T-cell (primary cell): ENCODE data around the gene COL1A1. TPM values are rescaled to one million over a fixed set of nuclear protein-coding genes. Genes with fewer than 3 reads are reported as not detected.

Experiments
- ATAC-seq, 4 experiments: fragments of 200-7000 bp in 3 of 4; fragments of 150-1000 bp in 1 of 4; cut with Tn5 transposase; replicated peaks in 1 of 4; 1 replicate in 3 of 4; 2 replicates in 1 of 4; pipeline ENCODE4 v1.10.0; 2021; ENCODE audit warnings: moderate library complexity in 3 of 4, mild to moderate bottlenecking in 2 of 4, moderate number of reproducible peaks in 1 of 4
- CTCF ChIA-PET, 2 donors: fragments of 300-600 bp; sonication (Branson Sonifier 250); formaldehyde crosslinking; loops; one replicate each; lab custom pipeline; 2022; ENCODE audit warnings: antibody characterized with exemption in 2 of 2; lab: Charles Lee
- POLR2A ChIA-PET, 2 donors: fragments of 300-600 bp; sonication (Branson Sonifier 250); formaldehyde crosslinking; loops; one replicate each; lab custom pipeline; 2022; ENCODE audit warnings: antibody characterized with exemption in 2 of 2; lab: Charles Lee
- DNase-seq, 35 experiments: peaks; one replicate each; pipeline versions ENCODE4 v3.0.0 to v3.0.0-alpha.2; 2013 to 2023
- H3K27ac ChIP-seq: one replicate; pipeline ENCODE4 v1.5.1; 2013; ENCODE audit warnings: low read length
- H3K27me3 ChIP-seq, 2 experiments: replicated peaks in 1 of 2; 1 replicate in 1 of 2; 2 replicates in 1 of 2; pipeline versions ENCODE4 v1.6.1 to v1.7.0; 2013; ENCODE audit warnings: low read length in 1 of 2, mixed read lengths in 1 of 2; ENCODE audit not compliant: control insufficient read depth in 2 of 2, insufficient read depth in 2 of 2; ENCODE audit errors: extremely low read depth in 1 of 2
- H3K36me3 ChIP-seq, 2 donors: 1 replicate in 1 of 2; 2 replicates in 1 of 2; pipeline versions ENCODE4 v1.6.1 to v1.7.0; 2013; ENCODE audit warnings: low read length in 1 of 2; ENCODE audit not compliant: control insufficient read depth in 2 of 2, insufficient read depth in 1 of 2; ENCODE audit errors: extremely low read depth in 1 of 2
- H3K4me1 ChIP-seq, 2 experiments: 1 replicate in 1 of 2; 2 replicates in 1 of 2; pipeline versions ENCODE4 v1.6.1 to v1.7.0; 2013; ENCODE audit warnings: low read length in 2 of 2, mixed read lengths in 1 of 2; ENCODE audit not compliant: insufficient read depth in 2 of 2, control insufficient read depth in 1 of 2; ENCODE audit errors: extremely low read depth in 1 of 2
- H3K4me3 ChIP-seq, 2 donors: 1 replicate in 1 of 2; 2 replicates in 1 of 2; pipeline versions ENCODE4 v1.5.1 to v1.7.0; 2013; ENCODE audit warnings: mild to moderate bottlenecking in 2 of 2, low read length in 1 of 2, moderate library complexity in 1 of 2; ENCODE audit not compliant: control insufficient read depth in 1 of 2; ENCODE audit errors: extremely low read depth in 1 of 2
- H3K9me3 ChIP-seq: 2 replicates; pipeline ENCODE4 v1.7.0; 2013
- H3K27ac Mint-ChIP-seq, 2 donors: one replicate each; pipeline ENCODE4 v1.8.0; 2020 to 2021; ENCODE audit warnings: mild to moderate bottlenecking in 2 of 2, mixed read lengths in 2 of 2
- H3K27me3 Mint-ChIP-seq, 2 donors: one replicate each; pipeline ENCODE4 v1.8.0; 2021 to 2022; ENCODE audit warnings: mixed read lengths in 2 of 2
- H3K36me3 Mint-ChIP-seq: one replicate; pipeline ENCODE4 v1.8.0; 2021; ENCODE audit warnings: mixed read lengths
- H3K4me1 Mint-ChIP-seq, 3 donors: one replicate each; pipeline ENCODE4 v1.8.0; 2020 to 2022; ENCODE audit warnings: mixed read lengths in 3 of 3, mild to moderate bottlenecking in 1 of 3
- H3K4me3 Mint-ChIP-seq, 3 donors: one replicate each; pipeline ENCODE4 v1.8.0; 2020 to 2022; ENCODE audit warnings: mild to moderate bottlenecking in 3 of 3, mixed read lengths in 3 of 3, moderate library complexity in 3 of 3
- H3K9me3 Mint-ChIP-seq, 3 donors: one replicate each; pipeline ENCODE4 v1.8.0; 2020 to 2022; ENCODE audit warnings: mixed read lengths in 3 of 3
- WGBS: methylation state at CpG from one replicate; pipeline ENCODE4 v1.1.5; 2013; ENCODE audit warnings: missing lambda C conversion rate; ENCODE audit not compliant: insufficient coverage; 5-methylcytosine and 5-hydroxymethylcytosine counted together
- total RNA-seq, 35 experiments: library from RNA in 6 of 35; stranded (reverse) in 6 of 35; fragments of 120-200 nt in 1 of 35; gene quantifications; one replicate each; pipeline versions ENCODE4 v1.2.1 to v1.2.4 and lab custom pipeline; 2013 to 2026

Gene COL1A1
- total RNA-seq, 5 donors from 2014 or later (not counting 1 experiment from before 2014, with no cell fraction given) = 4.1 to 21.0 (median 6.6) TPM

GRCh38 chr17:50177983-50178834 lies 23.2 kb downstream of the COL1A1 start:
- ATAC-seq (peak; percentile 78 to 88 (median 85)), DNase-seq (peak in 24 of 35 experiments; percentile 13 to 61 (median 28))
- no peaks in the 10 kb centered on the region for H3K27me3 Mint-ChIP-seq
- H3K4me3 Mint-ChIP-seq = peak overlapping the region; percentile 34 to 58 (median 53)
- no peak overlapping the region for H3K27ac Mint-ChIP-seq
- WGBS = 45% methylated on average over 20 of the region's 22 CpGs
- ChIA-PET POLR2A (no interaction called here), CTCF (interaction anchor here in 1 of 2 donors (0.5 to 1.1 kb wide), 2 partner anchors 37 to 138 kb away, joined by 3 read pairs; no protein-coding TSS in a partner anchor)
- no peaks in the 10 kb centered on the region for H3K9me3 ChIP-seq
- H3K9me3 Mint-ChIP-seq = no peaks in the 10 kb centered on the region
- no peaks in the 10 kb centered on the region for H3K36me3 ChIP-seq
- peaks cover 0 to 18% of the 10 kb centered on the region in 2 experiments for H3K27me3 ChIP-seq
- H3K4me1 ChIP-seq = peaks cover 0 to 9% of the 10 kb centered on the region in 2 experiments
- no peak overlapping the region for H3K4me3 ChIP-seq
- no peak overlapping the region for H3K27ac ChIP-seq
- H3K4me1 Mint-ChIP-seq = peaks cover 9 to 23% (median 16%) of the 10 kb centered on the region in 3 donors
- no peaks in the 10 kb centered on the region for H3K36me3 Mint-ChIP-seq

DNA sequence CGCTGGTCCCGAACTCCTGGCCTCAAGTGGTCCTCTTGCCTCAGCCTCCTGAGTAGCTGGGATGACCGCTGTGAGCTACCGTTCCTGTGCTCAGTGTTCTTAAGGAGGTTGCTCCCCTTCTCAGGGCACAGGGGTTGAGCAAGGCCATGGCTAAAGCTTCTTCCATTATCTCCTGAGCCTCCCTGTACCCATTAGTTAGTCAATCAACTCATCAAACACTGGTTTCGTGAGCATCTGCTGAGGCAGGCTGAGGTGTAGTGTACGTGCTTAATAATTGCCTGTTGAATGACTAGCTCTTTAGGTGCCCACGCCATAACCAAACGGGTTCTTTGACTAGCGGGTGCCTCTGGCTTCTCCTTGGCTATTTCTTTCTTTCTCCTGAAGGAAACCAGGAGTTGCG lies 24.0 kb downstream of the COL1A1 start:
- Histone ChIP-seq H3K36me3 (no peaks in the 10 kb centered on the region), H3K27me3 (peaks cover 0 to 17% of the 10 kb centered on the region in 2 experiments), H3K4me3 (no peak overlapping the region), H3K9me3 (no peaks in the 10 kb centered on the region), H3K27ac (no peak overlapping the region), H3K4me1 (peaks cover 0 to 9% of the 10 kb centered on the region in 2 experiments)
- H3K4me1 Mint-ChIP-seq = peaks cover 9 to 16% (median 11%) of the 10 kb centered on the region in 3 donors
- no peaks in the 10 kb centered on the region for H3K9me3 Mint-ChIP-seq
- no peaks in the 10 kb centered on the region for H3K27me3 Mint-ChIP-seq
- no peak for ATAC-seq
- ChIA-PET CTCF (interaction anchor here in 1 of 2 donors (0.5 to 1.1 kb wide), 2 partner anchors 38 to 139 kb away, joined by 3 read pairs; no protein-coding TSS in a partner anchor), POLR2A (no interaction called here)
- no peak overlapping the region for H3K27ac Mint-ChIP-seq
- no peak overlapping the region for H3K4me3 Mint-ChIP-seq
- WGBS = 94% methylated on average over 4 of the region's 10 CpGs
- DNase-seq = no peak
- no peaks in the 10 kb centered on the region for H3K36me3 Mint-ChIP-seq

GRCh38 chr17:50176559-50177357 lies 24.7 kb downstream of the COL1A1 start:
- Histone ChIP-seq H3K9me3 (no peaks in the 10 kb centered on the region), H3K4me1 (peaks cover 0 to 9% of the 10 kb centered on the region in 2 experiments), H3K4me3 (no peak overlapping the region), H3K36me3 (no peaks in the 10 kb centered on the region), H3K27ac (no peak overlapping the region), H3K27me3 (peaks cover 0 to 13% of the 10 kb centered on the region in 2 experiments)
- CTCF ChIA-PET = interaction anchor here (0.7 to 1.1 kb wide), 2 partner anchors 39 to 1975 kb away, joined by 3 to 4 read pairs; no protein-coding TSS in a partner anchor
- Mint-ChIP-seq H3K4me1 (peaks cover 9% of the 10 kb centered on the region in 3 donors), H3K27ac (no peak overlapping the region), H3K27me3 (no peaks in the 10 kb centered on the region), H3K9me3 (no peaks in the 10 kb centered on the region), H3K4me3 (no peak overlapping the region), H3K36me3 (no peaks in the 10 kb centered on the region)
- no peak for ATAC-seq
- WGBS = 85% methylated on average over 17 of the region's 20 CpGs
- DNase-seq = no peak
- POLR2A ChIA-PET = no interaction called here

GRCh38 chr17:50175035-50175807 lies 26.2 kb downstream of the COL1A1 start:
- 96% methylated on average over 13 of the region's 16 CpGs for WGBS
- Histone ChIP-seq H3K27me3 (peaks cover 0 to 13% of the 10 kb centered on the region in 2 experiments), H3K27ac (no peak overlapping the region), H3K4me1 (peaks cover 0 to 9% of the 10 kb centered on the region in 2 experiments), H3K36me3 (no peaks in the 10 kb centered on the region), H3K4me3 (no peak overlapping the region), H3K9me3 (no peaks in the 10 kb centered on the region)
- ATAC-seq (no peak), DNase-seq (no peak)
- CTCF ChIA-PET = interaction anchor here in 1 of 2 donors (0.6 kb wide), 1 partner anchor 25 kb away, joined by 3 read pairs; no protein-coding TSS in a partner anchor
- H3K9me3 Mint-ChIP-seq = no peaks in the 10 kb centered on the region
- no peak overlapping the region for H3K27ac Mint-ChIP-seq
- H3K4me1 Mint-ChIP-seq = peaks cover 9 to 11% (median 10%) of the 10 kb centered on the region in 3 donors
- H3K4me3 Mint-ChIP-seq = no peak overlapping the region
- POLR2A ChIA-PET = no interaction called here
- no peaks in the 10 kb centered on the region for H3K36me3 Mint-ChIP-seq
- H3K27me3 Mint-ChIP-seq = no peaks in the 10 kb centered on the region

DNA sequence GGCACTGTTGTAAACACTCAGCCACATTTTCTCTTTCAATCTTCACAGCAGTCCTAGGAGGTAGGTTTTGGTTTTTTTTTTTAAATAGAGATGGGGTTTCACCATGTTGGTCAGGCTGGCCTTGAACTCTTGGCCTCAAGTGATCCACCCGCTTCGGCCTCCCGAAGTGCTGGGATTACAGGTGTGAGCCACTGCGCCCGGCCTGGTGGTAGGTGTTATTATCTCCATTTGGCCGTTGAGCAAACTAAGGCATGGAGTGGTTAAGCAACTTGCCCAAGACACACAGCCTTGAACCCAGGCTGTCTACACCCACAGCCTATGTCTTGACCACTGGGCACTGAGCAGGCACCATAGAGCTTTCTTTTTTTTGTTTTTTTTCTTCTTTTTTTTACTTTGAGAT lies 27.0 kb downstream of the COL1A1 start:
- Mint-ChIP-seq H3K4me3 (no peak overlapping the region), H3K27me3 (no peaks in the 10 kb centered on the region), H3K9me3 (no peaks in the 10 kb centered on the region), H3K36me3 (no peaks in the 10 kb centered on the region), H3K4me1 (peaks cover 11 to 13% (median 12%) of the 10 kb centered on the region in 3 donors), H3K27ac (no peak overlapping the region)
- H3K4me1 ChIP-seq = peaks cover 0 to 10% of the 10 kb centered on the region in 2 experiments
- H3K4me3 ChIP-seq = no peak overlapping the region
- H3K27me3 ChIP-seq = peaks cover 0 to 13% of the 10 kb centered on the region in 2 experiments
- H3K27ac ChIP-seq = no peak overlapping the region
- no peak for ATAC-seq
- POLR2A ChIA-PET = no interaction called here
- no CpG with 5 or more reads among the region's 6 CpGs for WGBS
- H3K36me3 ChIP-seq = no peaks in the 10 kb centered on the region
- CTCF ChIA-PET = interaction anchor here in 1 of 2 donors (0.6 kb wide), 2 partner anchors 25 to 356 kb away, joined by 3 read pairs; no protein-coding TSS in a partner anchor
- DNase-seq = no peak
- no peaks in the 10 kb centered on the region for H3K9me3 ChIP-seq
